SU-DHL-6 (cell line): ENCODE results near the gene SH3PXD2A.

Source experiments
- EZH2phosphoT487 ChIP-seq: fragments of 200-600 bp; sonication (generic), shearing (Covaris generic); conservative IDR thresholded peaks from 2 replicates; pipeline ENCODE4 v1.6.1; 2018; ENCODE audit warnings: mild to moderate bottlenecking, antibody characterized with exemption, low read length, moderate library complexity, mixed read lengths
- TF ChIP-seq, protein P1 (sequence below): fragments of 200-600 bp; sonication (generic); IDR thresholded peaks from one replicate; pipeline ENCODE4 v1.5.1; 2017; ENCODE audit warnings: antibody characterized with exemption, mild to moderate bottlenecking, low read length, moderate library complexity; ENCODE audit not compliant: insufficient read depth, poor library complexity, severe bottlenecking

DNA sequence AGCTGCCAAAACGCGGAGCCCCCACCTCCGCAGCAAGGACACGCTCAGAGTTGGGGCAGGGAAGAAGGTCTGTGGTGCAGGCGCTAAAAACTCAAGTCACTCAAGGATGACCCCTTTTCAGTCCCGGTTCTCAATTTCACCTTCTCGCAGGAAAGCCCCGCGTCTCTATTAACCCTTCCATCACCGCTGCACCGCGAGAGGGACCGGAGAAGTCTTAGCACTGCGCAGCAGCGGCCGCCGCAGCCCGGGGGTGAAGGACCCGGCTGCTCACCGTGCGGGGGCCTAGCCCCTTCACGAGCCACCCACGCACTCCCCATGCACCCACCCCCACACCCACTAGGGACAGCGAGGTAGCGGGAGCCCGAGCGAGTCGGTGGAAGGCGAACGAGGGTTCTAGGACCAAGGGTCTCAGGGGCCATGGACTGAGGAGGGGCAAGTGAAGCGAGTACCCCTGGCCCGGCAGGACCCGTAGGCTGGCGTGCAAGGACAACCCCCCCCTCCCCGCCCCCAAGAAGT, 162.9 kb downstream of the SH3PXD2A start:
- TF ChIP-seq, protein P1, sequence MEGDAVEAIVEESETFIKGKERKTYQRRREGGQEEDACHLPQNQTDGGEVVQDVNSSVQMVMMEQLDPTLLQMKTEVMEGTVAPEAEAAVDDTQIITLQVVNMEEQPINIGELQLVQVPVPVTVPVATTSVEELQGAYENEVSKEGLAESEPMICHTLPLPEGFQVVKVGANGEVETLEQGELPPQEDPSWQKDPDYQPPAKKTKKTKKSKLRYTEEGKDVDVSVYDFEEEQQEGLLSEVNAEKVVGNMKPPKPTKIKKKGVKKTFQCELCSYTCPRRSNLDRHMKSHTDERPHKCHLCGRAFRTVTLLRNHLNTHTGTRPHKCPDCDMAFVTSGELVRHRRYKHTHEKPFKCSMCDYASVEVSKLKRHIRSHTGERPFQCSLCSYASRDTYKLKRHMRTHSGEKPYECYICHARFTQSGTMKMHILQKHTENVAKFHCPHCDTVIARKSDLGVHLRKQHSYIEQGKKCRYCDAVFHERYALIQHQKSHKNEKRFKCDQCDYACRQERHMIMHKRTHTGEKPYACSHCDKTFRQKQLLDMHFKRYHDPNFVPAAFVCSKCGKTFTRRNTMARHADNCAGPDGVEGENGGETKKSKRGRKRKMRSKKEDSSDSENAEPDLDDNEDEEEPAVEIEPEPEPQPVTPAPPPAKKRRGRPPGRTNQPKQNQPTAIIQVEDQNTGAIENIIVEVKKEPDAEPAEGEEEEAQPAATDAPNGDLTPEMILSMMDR = no peak
- no peak for TF ChIP-seq EZH2phosphoT487
